Upper lobe of left lung (tissue), 6 donors: ENCODE data around the gene LRRC3. TPM values are rescaled to one million over a fixed set of nuclear protein-coding genes. Genes with fewer than 3 reads are reported as not detected.

Experiments used
- ATAC-seq, 2 donors: fragments of 200-7000 bp; cut with Tn5 transposase; one replicate each; pipeline ENCODE4 v1.9.1; 2022; ENCODE audit warnings: mild to moderate bottlenecking in 2 of 2, moderate library complexity in 2 of 2; ENCODE audit not compliant: low FRiP score in 2 of 2
- DNase-seq, 2 donors: peaks; one replicate each; pipeline ENCODE4 v3.0.0-alpha.2; 2019 to 2020
- H3K27ac ChIP-seq, 4 donors: fragments of 200-600 bp; sonication (generic); one replicate each; pipeline ENCODE4 v1.5.1; 2016 to 2019
- H3K27me3 ChIP-seq, 4 donors: fragments of 200-600 bp; sonication (generic); one replicate each; pipeline ENCODE4 v1.5.1; 2017 to 2019
- H3K36me3 ChIP-seq, 4 donors: fragments of 200-600 bp; sonication (generic); one replicate each; pipeline ENCODE4 v1.5.1; 2016 to 2019
- H3K4me1 ChIP-seq, 4 donors: fragments of 200-600 bp; sonication (generic); one replicate each; pipeline ENCODE4 v1.5.1; 2018 to 2019
- H3K4me3 ChIP-seq, 4 donors: fragments of 200-600 bp; sonication (generic); one replicate each; pipeline ENCODE4 v1.5.1; 2017 to 2019; ENCODE audit warnings: mild to moderate bottlenecking in 2 of 4, moderate library complexity in 1 of 4
- H3K9me3 ChIP-seq, 4 donors: fragments of 200-600 bp; sonication (generic); one replicate each; pipeline ENCODE4 v1.5.1; 2018 to 2019
- EP300 ChIP-seq, 4 donors: sonication (generic); formaldehyde crosslinking; IDR thresholded peaks; one replicate each; pipeline ENCODE4 v1.5.1; 2017; ENCODE audit warnings: antibody characterized with exemption in 4 of 4, control low read depth in 2 of 4
- POLR2A ChIP-seq, 4 donors: fragments of 450-650 bp; IDR thresholded peaks; one replicate each; pipeline ENCODE4 v1.5.1; 2016 to 2017; ENCODE audit warnings: antibody characterized with exemption in 4 of 4, mild to moderate bottlenecking in 2 of 4
- POLR2AphosphoS5 ChIP-seq, 2 donors: sonication (generic); formaldehyde crosslinking; IDR thresholded peaks; one replicate each; pipeline ENCODE4 v1.5.1; 2017; ENCODE audit warnings: antibody characterized with exemption in 2 of 2
- WGBS, 2 donors: methylation state at CpG; one replicate each; pipeline ENCODE4 v1.1.5; 2017 to 2018; 5-methylcytosine and 5-hydroxymethylcytosine counted together
- total RNA-seq, 6 donors: library from RNA; depleted of rRNA in 4 of 6; stranded (reverse); fragments of >200 nt in 4 of 6; gene quantifications; one replicate each; pipeline versions ENCODE4 v1.1.0 to v1.2.1, GENCODE V29; 2016 to 2021
- TF ChIP-seq, protein P1 (sequence below), 6 experiments: fragments of 450-650 bp in 4 of 6; fragments of 200-600 bp in 2 of 6; sonication (generic) in 2 of 6; IDR thresholded peaks; one replicate each; pipeline ENCODE4 v1.5.1; 2016 to 2019; ENCODE audit warnings: antibody characterized with exemption in 6 of 6
- donor health status: DM: no; HTN: no; CAD: no; lungs with moderate emphysema.
- donor health status: DM: no; HTN: yes; CAD: no; lungs with severe emphysema.

Gene LRRC3
- total RNA-seq, 6 donors from 2014 or later, result 3.1 to 11.5 (median 4.6) TPM

DNA sequence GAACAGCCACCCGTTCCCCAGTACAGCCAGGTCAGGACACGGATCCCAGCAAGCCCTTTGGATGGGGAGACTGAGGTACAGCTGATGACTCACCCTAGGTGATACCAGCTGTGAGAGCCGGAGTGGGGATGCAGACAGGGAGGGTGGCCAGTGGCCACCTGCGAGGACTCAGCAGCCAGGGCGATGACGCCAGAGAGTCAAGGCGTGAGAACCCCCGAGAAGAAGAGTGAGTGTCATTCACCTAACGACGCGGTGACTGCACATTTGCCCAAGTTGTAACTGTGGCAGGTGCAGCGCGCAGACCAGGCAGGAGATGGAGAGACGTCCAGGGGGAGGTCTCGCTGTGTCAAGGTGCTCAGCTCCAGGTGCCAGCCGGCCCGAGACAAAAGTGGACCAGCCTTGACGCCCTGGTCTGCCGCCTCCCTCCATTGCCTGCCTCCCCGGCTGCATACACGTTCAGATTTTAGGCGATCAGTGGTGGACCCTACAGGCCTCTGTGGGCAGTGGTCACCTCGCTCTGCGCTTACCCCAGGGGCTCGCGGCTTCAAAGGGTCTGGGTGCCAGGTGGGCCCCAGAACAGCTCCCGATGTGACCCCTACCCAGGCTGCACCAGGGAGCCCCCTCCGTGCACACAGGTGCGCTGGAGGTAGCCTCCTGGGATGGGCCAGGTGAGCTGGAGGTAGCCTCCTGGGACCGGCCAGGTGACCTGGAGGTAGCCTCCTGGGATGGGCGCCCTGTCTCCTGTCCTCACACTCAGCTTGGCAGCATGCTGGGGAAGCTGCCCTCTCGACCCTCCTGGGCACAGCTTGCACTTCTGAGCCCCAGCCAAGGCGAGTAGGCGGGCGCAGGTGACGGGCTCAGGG, 11.9 kb downstream of the LRRC3 start:
- Histone ChIP-seq H3K27ac (no peak overlapping the region), H3K27me3 (no peaks in the 10 kb centered on the region), H3K4me1 (no peaks in the 10 kb centered on the region), H3K9me3 (no peaks in the 10 kb centered on the region), H3K4me3 (no peak overlapping the region), H3K36me3 (no peaks in the 10 kb centered on the region)
- peak in 1 of 2 donors; percentile 65 for DNase-seq
- peak in 1 of 2 donors; percentile 11 for ATAC-seq
- TF ChIP-seq, protein P1, sequence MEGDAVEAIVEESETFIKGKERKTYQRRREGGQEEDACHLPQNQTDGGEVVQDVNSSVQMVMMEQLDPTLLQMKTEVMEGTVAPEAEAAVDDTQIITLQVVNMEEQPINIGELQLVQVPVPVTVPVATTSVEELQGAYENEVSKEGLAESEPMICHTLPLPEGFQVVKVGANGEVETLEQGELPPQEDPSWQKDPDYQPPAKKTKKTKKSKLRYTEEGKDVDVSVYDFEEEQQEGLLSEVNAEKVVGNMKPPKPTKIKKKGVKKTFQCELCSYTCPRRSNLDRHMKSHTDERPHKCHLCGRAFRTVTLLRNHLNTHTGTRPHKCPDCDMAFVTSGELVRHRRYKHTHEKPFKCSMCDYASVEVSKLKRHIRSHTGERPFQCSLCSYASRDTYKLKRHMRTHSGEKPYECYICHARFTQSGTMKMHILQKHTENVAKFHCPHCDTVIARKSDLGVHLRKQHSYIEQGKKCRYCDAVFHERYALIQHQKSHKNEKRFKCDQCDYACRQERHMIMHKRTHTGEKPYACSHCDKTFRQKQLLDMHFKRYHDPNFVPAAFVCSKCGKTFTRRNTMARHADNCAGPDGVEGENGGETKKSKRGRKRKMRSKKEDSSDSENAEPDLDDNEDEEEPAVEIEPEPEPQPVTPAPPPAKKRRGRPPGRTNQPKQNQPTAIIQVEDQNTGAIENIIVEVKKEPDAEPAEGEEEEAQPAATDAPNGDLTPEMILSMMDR (IDR thresholded peaks at IDR 0.05), result no peak
- no peak for TF ChIP-seq POLR2AphosphoS5 (IDR thresholded peaks at IDR 0.05)
- TF ChIP-seq EP300 (IDR thresholded peaks at IDR 0.05), result no peak
- WGBS, 2 donors, result 90 to 95% methylated on average over 18 to 35 of the region's 36 CpGs

DNA sequence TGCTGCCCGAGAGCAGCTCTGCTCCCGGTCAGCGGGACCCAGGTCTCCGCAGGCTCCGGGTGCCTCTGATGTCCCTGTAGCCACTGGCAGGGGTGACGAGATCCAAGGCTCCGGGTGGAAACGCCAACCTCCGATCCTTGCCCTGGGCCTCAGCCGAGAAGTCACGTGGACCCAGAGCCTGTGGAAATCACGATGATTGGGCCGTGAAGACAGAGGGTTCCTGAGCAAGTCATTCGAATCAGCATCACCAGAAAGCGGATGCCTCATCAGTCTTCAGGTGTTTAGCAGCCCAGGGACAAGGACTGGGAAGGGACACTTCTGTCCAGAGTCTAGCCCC, 12.5 kb downstream of the LRRC3 start:
- no peak for TF ChIP-seq EP300 (IDR thresholded peaks at IDR 0.05)
- TF ChIP-seq POLR2A (IDR thresholded peaks at IDR 0.05), result no peak
- TF ChIP-seq, protein P1 (IDR thresholded peaks at IDR 0.05), result no peak
- no peak for TF ChIP-seq POLR2AphosphoS5 (IDR thresholded peaks at IDR 0.05)
- no peaks in the 10 kb centered on the region for H3K27me3 ChIP-seq
- no peaks in the 10 kb centered on the region for H3K4me1 ChIP-seq
- H3K4me3 ChIP-seq, result no peak overlapping the region
- H3K36me3 ChIP-seq, result no peaks in the 10 kb centered on the region
- peak in 1 of 2 donors; percentile 35 for ATAC-seq
- WGBS, 2 donors, result 93 to 96% methylated on average over 4 to 15 of the region's 15 CpGs
- DNase-seq, result no peak
- H3K27ac ChIP-seq, result no peak overlapping the region
- no peaks in the 10 kb centered on the region for H3K9me3 ChIP-seq

DNA sequence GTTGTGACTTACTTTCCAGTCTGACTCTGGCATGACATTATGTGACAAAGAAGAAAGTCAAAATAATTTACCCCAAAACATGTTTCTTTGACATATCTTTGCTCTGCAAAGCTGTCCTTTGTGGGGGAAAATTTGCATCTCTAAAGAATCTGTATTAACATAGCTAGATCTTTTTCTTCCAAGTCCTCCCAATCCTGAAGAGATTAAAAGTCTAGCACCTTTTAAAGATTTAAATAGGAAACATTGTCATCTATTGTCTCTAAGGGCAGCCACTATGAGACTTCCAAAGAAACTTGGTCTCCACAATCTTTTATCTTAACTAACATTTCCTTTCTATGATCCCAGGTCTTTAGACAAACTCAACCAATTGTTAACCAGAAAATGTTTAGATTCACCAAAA, 16.0 kb downstream of the LRRC3 start:
- H3K27ac ChIP-seq, result no peak overlapping the region
- no peaks in the 10 kb centered on the region for H3K4me1 ChIP-seq
- ATAC-seq (no peak), DNase-seq (no peak)
- no peak overlapping the region for H3K4me3 ChIP-seq
- no peak for TF ChIP-seq POLR2AphosphoS5 (IDR thresholded peaks at IDR 0.05)
- TF ChIP-seq POLR2A (IDR thresholded peaks at IDR 0.05), result no peak
- TF ChIP-seq, protein P1 (IDR thresholded peaks at IDR 0.05), result no peak
- TF ChIP-seq EP300 (IDR thresholded peaks at IDR 0.05), result no peak
- no peaks in the 10 kb centered on the region for H3K9me3 ChIP-seq
- H3K36me3 ChIP-seq, result no peaks in the 10 kb centered on the region
- no peaks in the 10 kb centered on the region for H3K27me3 ChIP-seq

DNA sequence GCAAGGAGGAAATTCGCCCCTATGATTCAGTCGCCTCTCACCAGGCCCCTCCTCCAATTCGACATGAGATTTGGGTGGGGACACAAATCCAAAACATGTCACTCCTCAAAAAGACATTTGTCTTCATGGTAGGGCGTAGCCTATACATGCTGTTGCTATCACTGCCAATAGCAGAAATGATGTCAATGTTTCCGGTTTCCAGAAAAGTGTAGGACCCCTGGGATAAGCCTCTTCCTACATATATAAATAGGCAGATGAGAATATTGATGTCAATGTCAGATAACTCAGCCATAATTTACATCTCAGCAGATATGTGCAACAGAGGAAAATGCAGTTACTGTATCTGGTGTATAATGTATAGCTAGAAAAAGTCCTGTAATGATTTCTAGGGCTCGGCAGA, 16.7 kb downstream of the LRRC3 start:
- Histone ChIP-seq H3K27ac (no peak overlapping the region), H3K9me3 (no peaks in the 10 kb centered on the region), H3K4me1 (no peaks in the 10 kb centered on the region), H3K4me3 (no peak overlapping the region), H3K27me3 (no peaks in the 10 kb centered on the region), H3K36me3 (no peaks in the 10 kb centered on the region)
- DNase-seq, result no peak
- ATAC-seq, result no peak
- no peak for TF ChIP-seq EP300 (IDR thresholded peaks at IDR 0.05)
- no peak for TF ChIP-seq POLR2A (IDR thresholded peaks at IDR 0.05)
- TF ChIP-seq POLR2AphosphoS5 (IDR thresholded peaks at IDR 0.05), result no peak
- TF ChIP-seq, protein P1 (IDR thresholded peaks at IDR 0.05), result no peak
- WGBS, 2 donors, result 81 to 87% methylated on average over 6 of the region's 6 CpGs
